HG02840 (cell line): Measurements from ENCODE around the gene FES.

Experiments used
- ATAC-seq: cut with Tn5 transposase; IDR thresholded peaks from one replicate; pipeline ENCODE4 v1.9.1; 2021; ENCODE audit warnings: mild to moderate bottlenecking, moderate library complexity, moderate number of reproducible peaks; ENCODE audit not compliant: unreplicated experiment, low FRiP score

Gene FES

GRCh38 chr15:90875549-90875981, 8.7 kb upstream of the FES start:
- ATAC-seq, result no peak

GRCh38 chr15:90876046-90876445, 8.3 kb upstream of the FES start:
- no peak for ATAC-seq

- ATAC-seq, result no peak
Observed at GRCh38 chr15:90876512-90877170, 7.7 kb upstream of the FES start.

- no peak for ATAC-seq
Observed at GRCh38 chr15:90877315-90877714, 7.0 kb upstream of the FES start.

DNA sequence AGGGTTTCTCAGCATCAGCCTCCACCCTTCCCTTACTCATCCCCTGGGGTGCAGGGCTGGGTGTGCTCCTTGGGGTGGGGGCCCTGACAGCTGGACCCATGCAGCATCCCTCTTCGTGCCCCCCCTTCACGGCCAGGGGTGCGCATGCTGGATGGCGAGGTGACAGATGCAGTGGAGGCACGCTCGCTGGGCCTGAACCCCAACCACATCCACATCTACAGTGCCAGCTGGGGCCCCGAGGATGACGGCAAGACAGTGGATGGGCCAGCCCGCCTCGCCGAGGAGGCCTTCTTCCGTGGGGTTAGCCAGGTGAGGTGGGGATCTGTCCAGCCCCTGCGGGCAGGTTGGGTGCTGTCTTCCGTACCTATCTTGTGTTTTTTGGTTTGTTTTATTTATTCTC, 6.3 kb upstream of the FES start:
- no peak for ATAC-seq

DNA sequence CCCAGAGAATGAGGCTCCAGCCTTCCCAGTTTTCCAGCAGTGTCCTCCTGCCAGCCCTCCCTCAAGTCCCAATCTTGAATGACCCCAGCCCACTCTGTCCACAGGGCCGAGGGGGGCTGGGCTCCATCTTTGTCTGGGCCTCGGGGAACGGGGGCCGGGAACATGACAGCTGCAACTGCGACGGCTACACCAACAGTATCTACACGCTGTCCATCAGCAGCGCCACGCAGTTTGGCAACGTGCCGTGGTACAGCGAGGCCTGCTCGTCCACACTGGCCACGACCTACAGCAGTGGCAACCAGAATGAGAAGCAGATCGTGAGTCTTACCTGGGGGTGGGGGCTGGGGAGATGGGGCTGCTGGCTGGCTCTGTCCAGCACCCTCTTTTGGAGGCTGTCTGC, 5.6 kb upstream of the FES start:
- ATAC-seq, result no peak

DNA sequence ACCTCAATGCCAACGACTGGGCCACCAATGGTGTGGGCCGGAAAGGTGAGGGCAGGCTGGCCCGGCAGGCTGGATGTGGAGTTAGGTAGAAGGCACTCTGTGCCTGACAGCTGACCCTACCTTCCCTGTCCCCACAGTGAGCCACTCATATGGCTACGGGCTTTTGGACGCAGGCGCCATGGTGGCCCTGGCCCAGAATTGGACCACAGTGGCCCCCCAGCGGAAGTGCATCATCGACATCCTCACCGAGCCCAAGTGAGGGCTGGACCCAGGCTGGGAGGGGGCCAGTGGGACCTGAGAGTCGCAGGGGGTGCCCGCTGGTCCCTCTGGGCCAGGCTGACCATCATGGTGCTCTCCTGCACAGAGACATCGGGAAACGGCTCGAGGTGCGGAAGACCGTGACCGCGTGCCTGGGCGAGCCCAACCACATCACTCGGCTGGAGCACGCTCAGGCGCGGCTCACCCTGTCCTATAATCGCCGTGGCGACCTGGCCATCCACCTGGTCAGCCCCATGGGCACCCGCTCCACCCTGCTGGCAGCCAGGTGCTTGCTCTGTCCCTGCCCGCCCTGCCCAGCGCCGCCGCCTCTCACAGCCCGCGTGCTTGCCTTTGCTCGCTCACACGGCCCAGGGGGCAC, 4.5 kb upstream of the FES start:
- no peak for ATAC-seq

DNA sequence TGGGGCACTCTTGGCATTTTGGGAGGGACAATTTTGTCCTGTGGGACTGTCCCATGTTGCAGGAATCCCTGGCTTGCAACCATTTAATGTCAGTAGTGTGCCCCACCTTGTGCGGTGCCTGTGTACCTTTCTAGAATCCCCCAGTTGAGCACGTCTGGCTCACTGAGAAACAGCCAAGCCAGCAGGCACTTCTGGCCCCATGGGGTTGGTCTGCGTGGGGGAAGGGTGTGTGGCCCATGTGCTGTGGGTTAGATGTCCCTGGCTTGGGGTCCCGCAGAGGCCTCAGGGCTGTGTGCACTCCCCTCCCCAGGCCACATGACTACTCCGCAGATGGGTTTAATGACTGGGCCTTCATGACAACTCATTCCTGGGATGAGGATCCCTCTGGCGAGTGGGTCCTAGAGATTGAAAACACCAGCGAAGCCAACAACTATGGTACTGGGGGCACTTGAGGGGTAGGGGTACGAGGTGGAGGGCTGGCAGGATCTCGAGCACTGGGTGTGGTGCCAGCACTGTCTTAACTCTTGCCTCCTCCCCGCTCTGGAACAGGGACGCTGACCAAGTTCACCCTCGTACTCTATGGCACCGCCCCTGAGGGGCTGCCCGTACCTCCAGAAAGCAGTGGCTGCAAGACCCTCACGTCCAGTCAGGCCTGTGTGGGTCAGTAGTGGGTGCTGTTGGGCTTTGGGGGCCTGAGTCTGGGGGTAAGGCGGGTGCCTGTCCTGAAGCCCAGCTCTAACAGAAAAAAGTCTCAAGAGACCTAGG, 3.7 kb upstream of the FES start:
- no peak for ATAC-seq

- ATAC-seq, result no peak
Observed at GRCh38 chr15:90881181-90881977, 2.9 kb upstream of the FES start.

DNA sequence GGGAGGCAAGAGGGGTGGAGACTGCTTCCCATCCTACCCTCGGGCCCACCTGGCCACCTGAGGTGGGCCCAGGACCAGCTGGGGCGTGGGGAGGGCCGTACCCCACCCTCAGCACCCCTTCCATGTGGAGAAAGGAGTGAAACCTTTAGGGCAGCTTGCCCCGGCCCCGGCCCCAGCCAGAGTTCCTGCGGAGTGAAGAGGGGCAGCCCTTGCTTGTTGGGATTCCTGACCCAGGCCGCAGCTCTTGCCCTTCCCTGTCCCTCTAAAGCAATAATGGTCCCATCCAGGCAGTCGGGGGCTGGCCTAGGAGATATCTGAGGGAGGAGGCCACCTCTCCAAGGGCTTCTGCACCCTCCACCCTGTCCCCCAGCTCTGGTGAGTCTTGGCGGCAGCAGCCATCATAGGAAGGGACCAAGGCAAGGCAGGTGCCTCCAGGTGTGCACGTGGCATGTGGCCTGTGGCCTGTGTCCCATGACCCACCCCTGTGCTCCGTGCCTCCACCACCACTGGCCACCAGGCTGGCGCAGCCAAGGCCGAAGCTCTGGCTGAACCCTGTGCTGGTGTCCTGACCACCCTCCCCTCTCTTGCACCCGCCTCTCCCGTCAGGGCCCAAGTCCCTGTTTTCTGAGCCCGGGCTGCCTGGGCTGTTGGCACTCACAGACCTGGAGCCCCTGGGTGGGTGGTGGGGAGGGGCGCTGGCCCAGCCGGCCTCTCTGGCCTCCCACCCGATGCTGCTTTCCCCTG, 2.2 kb upstream of the FES start:
- ATAC-seq, result no peak

GRCh38 chr15:90882781-90883525, 1.4 kb upstream of the FES start:
- ATAC-seq, result no peak

DNA sequence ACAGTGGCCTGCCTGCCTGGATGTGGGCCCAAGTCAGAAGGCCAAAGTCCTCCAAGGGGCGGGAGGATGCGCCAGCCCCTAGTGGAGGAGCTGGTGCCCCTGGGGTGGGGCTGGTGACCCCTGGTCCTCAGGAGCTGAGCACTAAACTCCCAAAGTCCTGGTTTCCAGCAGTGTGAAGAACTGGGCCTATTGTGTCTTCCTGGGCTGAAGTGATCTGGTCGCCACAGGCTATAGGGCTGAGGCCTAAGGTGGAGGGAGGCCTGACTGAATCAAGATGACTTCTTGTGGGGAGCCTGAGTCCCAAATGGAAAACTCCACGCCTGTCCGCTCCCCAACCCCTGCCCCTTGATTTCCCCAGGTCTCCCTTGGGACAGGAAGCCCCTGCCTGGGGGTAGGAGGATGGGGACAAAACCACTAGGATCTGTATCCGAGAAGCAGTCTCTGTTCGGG, 753 bp upstream of the FES start:
- ATAC-seq, result no peak

DNA sequence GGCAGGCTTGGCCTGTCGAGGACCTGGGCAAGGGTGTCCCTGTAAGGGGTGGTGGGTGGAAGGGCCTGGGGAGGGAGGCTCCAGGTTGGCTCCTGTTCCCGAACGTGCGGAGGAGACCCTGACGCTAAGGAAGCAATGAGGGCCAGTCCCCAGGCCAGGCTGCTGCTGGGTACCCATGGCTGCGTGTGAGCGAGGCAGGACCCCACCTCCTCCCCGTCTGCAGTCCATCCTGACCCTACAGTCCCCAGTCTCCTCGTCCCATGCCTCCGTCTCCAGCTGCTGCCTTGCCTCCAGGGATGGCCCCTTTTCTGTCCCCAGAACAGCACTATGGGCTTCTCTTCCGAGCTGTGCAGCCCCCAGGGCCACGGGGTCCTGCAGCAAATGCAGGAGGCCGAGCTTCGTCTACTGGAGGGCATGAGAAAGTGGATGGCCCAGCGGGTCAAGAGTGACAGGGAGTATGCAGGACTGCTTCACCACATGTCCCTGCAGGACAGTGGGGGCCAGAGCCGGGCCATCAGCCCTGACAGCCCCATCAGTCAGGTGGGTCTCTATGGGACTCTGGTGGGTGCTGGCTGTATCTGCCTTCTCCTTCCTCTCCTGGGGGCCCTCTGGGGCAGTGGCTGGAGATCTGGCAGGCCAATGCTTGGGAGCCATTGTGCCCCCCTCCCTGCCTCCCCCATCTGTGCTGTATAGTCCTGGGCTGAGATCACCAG, 571 bp downstream of the FES start:
- ATAC-seq, result no peak

DNA sequence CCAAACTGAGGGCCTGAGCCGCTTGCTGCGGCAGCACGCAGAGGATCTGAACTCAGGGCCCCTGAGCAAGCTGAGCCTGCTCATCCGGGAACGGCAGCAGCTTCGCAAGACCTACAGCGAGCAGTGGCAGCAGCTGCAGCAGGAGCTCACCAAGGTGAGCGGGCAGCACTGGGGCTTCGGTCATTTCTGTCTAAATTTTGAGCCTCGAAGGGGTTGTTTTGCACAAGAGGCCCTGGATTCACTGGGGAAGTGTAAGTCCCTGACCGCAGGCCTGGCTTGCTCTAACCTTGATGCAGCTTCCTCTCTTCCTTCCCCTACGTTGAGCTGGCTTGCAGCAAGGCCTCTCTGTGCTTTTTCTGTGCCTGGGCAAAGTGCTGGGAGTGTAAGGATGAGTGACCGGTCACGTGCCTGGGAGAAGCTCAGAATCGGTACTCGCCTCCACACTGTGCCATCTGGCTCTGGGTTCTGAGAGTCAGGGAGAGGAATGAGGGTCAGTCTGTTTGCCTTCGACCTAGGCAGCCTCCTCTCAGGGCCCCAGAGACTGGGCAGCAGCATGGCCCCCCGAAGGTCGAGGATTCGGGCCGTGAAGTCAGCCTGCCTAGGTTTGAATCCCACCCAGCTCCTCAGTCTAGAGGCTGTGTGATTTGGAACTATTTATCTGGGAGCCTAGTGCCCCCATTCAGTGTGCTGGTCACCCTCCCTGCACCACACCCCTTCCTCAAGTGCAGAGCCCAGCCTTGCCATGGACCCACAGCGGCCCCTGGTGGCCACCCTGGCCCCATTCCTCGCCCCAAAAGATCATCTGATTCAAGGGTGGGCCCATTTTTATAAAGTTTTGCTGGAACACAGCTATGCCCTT, 1.4 kb downstream of the FES start:
- no peak for ATAC-seq

DNA sequence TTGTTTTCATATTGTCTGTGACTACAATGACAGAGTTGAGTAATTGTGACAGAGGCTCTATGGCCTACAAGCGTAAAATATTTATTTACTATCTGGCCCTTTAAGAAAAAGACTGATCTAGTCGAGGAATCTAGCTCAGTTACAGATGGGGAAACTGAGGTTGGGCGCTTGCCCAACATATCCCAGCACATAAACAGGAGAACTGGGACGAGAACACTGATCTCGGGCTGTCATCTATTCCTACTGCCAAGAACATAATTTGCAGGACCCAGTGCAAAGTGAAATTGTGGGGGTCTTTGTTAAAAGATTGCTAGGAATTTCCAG, 1.9 kb downstream of the FES start:
- ATAC-seq, result no peak

DNA sequence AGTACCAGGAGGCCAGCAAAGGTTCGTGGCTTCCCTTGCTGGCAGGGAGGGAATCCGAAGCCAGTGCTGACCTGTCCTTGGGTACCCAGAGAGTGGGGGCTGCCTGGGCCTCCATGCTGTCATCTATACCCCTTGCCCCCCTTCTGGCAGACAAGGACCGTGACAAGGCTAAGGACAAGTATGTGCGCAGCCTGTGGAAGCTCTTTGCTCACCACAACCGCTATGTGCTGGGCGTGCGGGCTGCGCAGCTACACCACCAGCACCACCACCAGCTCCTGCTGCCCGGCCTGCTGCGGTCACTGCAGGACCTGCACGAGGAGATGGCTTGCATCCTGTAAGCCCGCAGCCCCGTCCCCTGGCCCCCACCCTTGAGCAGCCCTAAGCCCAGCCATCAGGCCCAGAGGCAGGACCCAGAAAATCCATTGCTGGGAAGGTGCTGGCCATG, 2.8 kb downstream of the FES start:
- no peak for ATAC-seq

GRCh38 chr15:90889313-90889730, 5.0 kb downstream of the FES start:
- ATAC-seq, result no peak
